ENCODE measurements around the gene SARDH.

The SARDH gene

GRCh38 chr9:133670466-133670865 is 67.7 kb downstream of the SARDH start:
- DNase-seq (ENCODE audit: low read depth, low spot score), result no peak

- DNase-seq (ENCODE audit: low read depth, low spot score), result no peak
These were observed 68.9 kb downstream of the SARDH start for GRCh38 chr9:133669182-133669801.

DNA sequence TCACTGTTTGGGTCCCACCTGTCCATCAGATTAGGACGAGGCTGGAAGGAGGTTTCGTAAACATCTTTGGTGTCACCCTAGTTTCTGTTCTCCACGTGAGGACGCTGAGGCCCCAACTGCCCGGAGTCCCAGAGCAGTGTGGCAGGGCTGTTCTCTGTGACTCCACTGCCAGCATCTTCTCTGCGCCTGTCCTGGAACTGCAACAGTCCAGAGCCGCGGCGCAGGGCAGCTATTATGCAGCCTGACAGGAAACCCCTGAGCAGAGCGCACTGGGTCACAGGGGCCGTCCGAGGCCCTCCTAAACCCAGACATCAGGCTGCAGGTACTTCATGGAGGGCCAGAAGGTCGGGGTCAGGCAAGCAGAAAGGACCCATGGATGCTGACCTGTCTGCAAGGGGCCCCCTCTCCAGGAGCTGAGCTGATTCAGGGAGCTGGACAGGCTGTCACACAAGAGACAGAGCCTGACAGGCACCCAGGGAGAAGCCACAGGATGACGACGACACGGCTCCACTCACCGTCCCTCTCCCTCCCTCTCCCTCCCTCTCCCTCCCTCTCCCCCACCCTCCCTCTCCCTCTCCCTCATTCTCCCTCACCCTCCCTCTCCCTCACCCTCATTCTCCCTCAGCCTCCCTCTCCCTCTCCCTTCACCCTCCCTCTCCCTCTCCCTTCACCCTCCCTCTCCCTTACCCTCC is 70.2 kb downstream of the SARDH start:
- DNase-seq (ENCODE audit: low read depth, low spot score), result no peak

DNA sequence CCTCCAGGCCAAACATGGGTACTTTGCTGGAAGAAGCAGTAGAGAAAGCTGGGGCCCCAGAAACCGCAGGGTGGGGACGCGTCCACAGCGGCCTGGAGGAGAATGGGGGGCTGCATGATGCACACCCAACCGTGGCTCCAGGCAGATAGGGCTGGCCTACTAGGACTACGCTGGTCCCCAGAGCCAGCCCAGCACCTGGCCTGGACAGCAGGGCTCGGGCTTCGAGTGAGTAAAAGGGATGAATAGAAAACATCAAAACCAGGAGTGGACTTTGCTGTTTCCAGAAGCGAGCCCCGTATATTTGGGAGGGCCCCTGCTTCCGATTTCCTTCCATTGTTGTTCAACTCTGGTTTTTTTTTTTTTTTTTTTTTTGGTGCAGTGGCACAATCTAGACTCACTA is 71.3 kb downstream of the SARDH start:
- DNase-seq (ENCODE audit: low read depth, low spot score), result no peak

DNA sequence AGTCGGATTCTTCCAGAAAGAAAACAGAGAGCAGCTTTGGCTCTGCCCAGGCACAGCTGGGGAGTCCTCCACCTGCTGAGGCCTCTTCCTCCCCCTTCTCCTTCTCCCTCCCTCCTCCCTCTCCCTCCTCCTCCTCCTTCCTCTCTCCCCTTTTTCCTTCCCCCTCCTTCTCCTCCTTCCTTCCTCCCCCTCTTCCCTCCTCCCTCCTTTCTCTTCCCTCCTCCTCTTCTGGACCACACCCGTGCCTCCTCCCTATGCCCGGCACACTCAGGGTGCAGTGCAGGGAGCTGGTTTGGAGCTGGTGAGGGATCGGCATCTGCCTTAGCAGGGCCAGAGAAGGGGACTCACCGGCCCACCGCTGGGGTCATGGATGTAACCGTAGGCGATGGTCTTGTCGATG is 71.8 kb downstream of the SARDH start:
- no peak for DNase-seq (ENCODE audit: low read depth, low spot score)

GRCh38 chr9:133665535-133665934 is 72.6 kb downstream of the SARDH start:
- DNase-seq (ENCODE audit: low read depth, low spot score), result no peak

DNA sequence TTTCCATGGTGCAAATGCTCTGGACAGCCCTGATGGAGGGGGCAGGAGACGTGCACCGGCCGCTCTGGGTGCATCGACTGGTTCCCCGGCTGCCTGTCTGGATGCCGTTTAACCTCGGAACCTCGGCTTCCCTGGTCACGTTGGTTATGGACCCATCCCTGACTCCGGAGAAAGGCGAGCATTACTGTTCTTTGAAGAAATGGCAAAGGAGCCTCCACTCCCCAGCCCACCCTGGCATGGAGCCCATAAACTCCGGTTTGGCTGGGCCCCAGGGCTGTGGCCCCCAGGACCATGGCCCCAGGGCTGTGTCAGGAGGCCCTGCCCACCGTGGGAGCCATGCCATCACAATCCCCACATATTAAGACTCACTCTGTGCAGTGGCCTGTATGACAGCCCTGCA is 73.1 kb downstream of the SARDH start:
- no peak for DNase-seq (ENCODE audit: low read depth, low spot score)

- no peak for DNase-seq (ENCODE audit: low read depth, low spot score)
These were observed 73.7 kb downstream of the SARDH start for GRCh38 chr9:133664173-133665050.

GRCh38 chr9:133661846-133662540 is 76.2 kb downstream of the SARDH start:
- no peak for DNase-seq (ENCODE audit: low read depth, low spot score)

GRCh38 chr9:133659516-133659915 is 78.6 kb downstream of the SARDH start:
- DNase-seq (ENCODE audit: low read depth, low spot score), result no peak

DNA sequence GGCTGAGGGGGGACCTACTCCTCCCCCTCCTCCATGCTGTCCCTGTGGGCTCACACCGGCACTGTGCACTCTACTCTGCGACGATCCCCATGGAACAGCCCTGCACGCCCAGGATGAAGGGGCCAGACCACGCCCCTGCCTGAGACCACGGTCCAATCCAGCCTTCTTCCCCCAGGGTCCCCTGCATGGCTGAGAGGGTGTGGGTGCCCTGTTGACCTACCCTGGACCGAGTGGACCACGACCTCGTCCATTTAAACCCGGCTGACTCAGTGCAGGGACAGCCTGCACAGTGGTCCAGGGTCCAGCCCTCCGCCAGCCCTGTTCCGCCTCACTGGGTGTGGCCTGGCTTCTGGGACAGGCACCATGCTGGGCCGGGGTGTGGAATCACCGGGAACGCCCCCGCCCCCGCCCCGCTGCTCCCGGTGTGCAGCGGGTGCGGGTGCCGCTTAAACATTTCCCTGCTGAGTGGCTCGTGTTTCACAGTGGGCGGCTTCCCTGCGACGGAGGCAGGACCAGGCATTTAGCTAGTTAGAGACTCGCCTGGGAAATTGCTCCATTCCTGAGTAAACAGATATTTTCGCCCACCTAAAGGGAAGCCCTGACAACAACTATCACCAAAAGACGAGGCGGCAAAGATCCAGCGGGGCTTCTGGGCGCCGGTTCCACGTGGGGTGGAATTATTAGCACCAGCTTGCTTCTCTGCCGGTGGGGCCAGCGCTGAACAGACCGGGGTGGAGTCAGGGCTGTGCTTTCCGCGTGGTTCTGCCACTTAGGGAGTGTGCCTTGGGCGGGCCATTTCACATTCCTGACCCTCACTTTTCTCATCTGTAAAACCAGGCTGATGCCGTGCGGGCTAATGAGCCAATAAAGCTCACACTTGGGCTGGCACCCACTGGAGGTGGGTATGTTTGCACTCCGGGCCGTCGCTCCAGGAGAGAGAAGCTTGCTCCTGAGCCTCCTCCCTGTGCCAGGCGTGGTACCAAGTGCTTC is 79.4 kb downstream of the SARDH start:
- DNase-seq (ENCODE audit: low read depth, low spot score), result peak; percentile 49

- DNase-seq (ENCODE audit: low read depth, low spot score), result peak; percentile 20
These were observed 81.0 kb downstream of the SARDH start for GRCh38 chr9:133657120-133657661.

DNA sequence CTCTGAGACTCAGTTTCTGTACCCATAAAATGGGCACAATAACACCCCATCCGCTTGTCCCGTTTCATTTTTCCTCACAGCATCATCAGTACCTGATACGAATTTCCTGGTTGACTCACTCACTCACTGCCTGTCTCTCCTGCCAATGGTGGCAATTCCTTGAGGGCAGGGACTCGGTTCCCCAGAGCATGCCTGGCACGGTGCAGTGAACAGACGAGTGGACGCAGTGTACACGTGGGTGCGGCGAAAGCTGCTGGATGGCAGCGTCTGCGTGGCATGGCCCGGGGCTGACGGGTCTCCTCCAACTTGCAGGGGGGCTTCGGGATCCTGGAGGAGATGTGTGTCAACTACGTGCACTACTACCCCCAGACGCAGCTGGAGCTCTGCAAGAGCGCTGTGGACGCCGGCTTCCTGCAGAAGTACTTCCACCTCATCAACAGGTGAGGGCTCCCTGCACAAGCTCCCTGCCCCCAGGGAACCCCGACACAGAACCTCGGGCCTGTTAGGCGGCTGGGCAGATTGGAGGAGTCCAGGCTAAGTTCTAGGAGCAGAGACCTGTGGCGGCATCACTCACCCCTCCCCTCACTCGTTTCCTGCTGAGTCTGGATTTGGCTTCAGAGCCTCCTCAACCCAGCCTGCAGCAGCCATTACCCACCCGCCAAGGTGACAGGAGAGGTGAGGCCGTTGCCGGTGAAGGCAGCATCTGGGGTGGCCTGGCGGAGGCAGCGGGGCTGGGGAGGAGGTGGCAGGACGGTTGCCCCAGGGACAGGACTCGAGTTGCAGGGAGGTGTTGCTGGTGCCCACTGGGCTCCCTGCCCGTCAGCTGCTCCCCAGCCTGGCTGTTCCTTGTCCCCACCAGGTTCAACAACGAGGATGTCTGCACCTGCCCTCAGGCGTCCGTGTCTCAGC is 81.7 kb downstream of the SARDH start:
- DNase-seq (ENCODE audit: low read depth, low spot score), result no peak

DNA sequence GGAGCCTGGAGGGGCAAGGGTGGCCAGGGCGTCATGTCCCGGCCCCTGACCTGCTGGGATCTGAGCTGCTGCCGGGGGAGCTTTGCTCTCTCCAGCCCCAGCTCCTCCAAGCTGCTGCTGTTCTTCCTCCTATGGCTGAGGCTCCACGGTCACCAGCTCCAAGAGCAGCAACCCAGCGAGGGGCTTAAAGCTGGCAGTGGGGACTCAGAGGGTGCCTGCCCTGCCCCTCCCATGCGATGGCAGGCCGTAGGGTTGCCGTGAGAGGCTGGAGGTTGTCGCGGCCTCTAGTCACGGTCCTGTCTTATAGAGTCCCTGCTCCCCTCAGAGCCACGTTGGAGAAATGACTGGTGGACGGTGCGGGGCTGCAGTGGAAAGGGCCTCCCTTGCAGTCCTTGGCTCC is 82.5 kb downstream of the SARDH start:
- DNase-seq (ENCODE audit: low read depth, low spot score), result no peak

DNA sequence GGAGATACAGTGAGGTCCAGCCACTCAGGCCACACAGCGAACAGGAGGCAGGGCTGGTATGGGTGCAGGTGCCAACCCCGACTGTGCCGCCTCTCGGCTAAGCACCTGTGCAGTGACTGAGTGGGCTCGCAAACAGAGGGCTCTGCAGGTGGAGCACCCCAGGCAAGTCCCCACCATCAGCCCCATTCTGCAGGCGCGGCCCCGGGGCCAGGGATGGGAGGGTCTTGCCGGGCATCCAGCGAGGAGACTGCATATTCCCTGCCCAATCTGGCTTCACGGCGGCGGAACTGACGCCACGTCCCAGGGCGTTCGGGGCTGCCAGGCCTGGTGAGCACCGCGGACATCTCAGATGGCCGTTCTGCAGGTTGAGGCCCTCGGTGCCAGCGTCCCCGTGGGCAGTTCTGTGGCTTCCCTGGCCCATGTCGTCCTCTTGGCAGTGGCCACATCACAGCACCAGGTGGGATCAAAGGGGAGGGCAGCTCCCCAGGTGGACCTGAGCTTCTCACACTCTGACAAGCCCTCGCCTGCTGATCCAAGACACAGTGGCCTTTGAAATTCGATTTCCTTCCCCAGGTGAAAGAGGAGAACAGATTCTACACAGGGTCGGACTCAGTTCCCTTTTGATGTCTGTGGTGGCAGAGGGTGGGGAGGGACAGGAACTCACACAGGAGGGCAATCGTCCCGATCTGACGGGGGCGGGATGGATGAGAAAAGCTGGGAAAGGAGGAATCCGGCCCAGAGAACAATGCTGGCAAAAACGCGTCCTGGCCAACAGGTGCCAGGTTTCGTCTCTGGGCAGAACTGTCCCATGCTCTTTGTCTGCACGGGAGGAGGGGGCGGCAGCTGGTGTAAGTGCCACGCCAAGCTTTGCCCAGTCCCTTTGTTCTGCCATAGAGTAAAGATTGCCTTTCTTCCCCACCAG is 83.2 kb downstream of the SARDH start:
- DNase-seq (ENCODE audit: low read depth, low spot score), result no peak

DNA sequence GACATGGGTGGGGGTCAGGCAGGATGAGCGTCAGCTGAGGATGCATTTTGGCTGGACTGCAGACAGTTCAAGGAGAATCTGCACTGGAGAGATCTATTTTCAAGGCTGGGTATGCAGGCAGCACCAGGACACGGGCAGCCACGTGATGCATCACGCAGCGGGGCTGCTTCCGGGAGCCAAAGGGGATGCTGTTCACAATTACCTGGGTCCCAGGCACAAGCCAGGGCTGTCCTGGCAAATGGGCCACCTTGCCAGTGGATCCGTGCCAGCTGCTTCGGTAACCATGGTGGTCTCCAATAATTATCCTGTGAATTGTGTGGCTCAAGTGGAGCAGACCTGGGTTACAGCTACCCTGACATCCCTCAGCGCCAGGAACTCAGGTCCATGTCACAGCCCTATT is 84.5 kb downstream of the SARDH start:
- DNase-seq (ENCODE audit: low read depth, low spot score), result no peak

- no peak for DNase-seq (ENCODE audit: low read depth, low spot score)
These were observed 88.1 kb downstream of the SARDH start for GRCh38 chr9:133650026-133650425.

GRCh38 chr9:133649194-133649593 is 89.0 kb downstream of the SARDH start:
- no peak for DNase-seq (ENCODE audit: low read depth, low spot score)
